ENCODE data around the gene TSNAX.

The TSNAX gene

DNA sequence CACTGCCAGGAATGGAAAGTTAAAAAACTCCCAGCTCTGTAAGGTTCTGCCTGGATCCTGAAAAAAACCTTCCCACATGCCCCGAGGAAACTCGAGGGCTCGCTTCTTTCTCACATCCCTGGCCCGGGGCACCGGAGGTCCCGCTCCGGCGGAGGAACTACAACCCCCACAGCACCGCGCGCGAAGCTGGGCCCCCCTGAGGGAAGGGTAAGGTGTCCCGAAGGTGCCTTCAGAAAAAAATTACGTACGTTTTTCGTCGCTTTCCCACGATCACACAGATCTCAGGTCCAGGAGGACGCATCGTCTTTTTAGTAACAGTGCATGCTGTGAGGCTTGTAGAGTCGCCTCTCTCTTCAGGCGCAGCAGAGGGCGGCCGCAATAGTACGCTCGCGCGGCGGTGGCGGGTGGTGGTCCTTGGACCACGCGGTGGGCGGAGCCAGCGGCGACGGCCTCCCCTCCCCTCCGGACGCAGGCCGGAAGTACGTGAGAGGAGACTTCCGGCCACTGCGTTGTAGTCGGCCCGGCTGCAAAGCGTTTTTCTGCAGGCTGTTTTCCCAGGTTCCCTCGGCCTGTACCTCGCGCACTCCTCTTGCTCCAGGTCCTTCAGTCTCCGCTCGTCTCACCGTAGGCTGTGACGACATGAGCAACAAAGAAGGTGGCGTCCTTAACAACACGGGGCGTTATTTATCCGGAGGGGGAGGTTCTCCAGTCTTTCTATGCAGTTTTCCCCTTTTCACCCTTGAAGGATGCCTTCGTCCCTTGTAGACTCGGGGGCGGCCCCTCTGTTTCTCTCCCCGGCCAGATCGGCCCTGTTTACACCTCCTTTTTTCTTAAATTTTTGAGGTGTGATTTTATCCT is at the start of gene TSNAX:
Gene TSNAX (plus strand): TSS at position 498 of the 858 bp plus-strand sequence. CDS start 142 bp downstream, at position 640.
- no peaks in the 10 kb centered on the region for H3K9me3 ChIP-seq (ENCODE audit: control insufficient read depth in 1 of 2, low read length in 2 of 2)
- peak within 1 kb of the TSS; percentile 87 to 99 for H3K4me3 ChIP-seq (ENCODE audit: low read depth in 1 of 2, low read length in 2 of 2)
- H3K27me3 ChIP-seq (ENCODE audit: low read depth, low read length), result no peaks in the 10 kb centered on the region
- no peaks in the 10 kb centered on the region for H3K36me3 ChIP-seq (ENCODE audit: control insufficient read depth in 1 of 2, insufficient read depth in 2 of 2, low read length in 2 of 2)
- H3K27ac ChIP-seq (ENCODE audit: low read length), result peak within 1 kb of the TSS; percentile 97
- peaks cover 15 to 32% of the 10 kb centered on the region in 2 donors for H3K4me1 ChIP-seq (ENCODE audit: control insufficient read depth in 1 of 2, insufficient read depth in 2 of 2, low read length in 2 of 2)

GRCh38 chr1:231478811-231479210 is 49.7 kb upstream of the TSNAX start:
- Histone ChIP-seq H3K36me3 (ENCODE audit: control insufficient read depth in 1 of 2, insufficient read depth in 2 of 2, low read length in 2 of 2) (no peaks in the 10 kb centered on the region), H3K9me3 (ENCODE audit: control insufficient read depth in 1 of 2, low read length in 2 of 2) (peaks cover 0 to 2% of the 10 kb centered on the region in 2 donors), H3K4me1 (ENCODE audit: control insufficient read depth in 1 of 2, insufficient read depth in 2 of 2, low read length in 2 of 2) (no peaks in the 10 kb centered on the region), H3K4me3 (ENCODE audit: low read depth in 1 of 2, low read length in 2 of 2) (no peak overlapping the region), H3K27me3 (ENCODE audit: low read depth, low read length) (no peaks in the 10 kb centered on the region), H3K27ac (ENCODE audit: low read length) (no peak overlapping the region)

GRCh38 chr1:231480008-231480407 is 48.5 kb upstream of the TSNAX start:
- peaks cover 0 to 2% of the 10 kb centered on the region in 2 donors for H3K9me3 ChIP-seq (ENCODE audit: control insufficient read depth in 1 of 2, low read length in 2 of 2)
- H3K4me1 ChIP-seq (ENCODE audit: control insufficient read depth in 1 of 2, insufficient read depth in 2 of 2, low read length in 2 of 2), result no peaks in the 10 kb centered on the region
- no peaks in the 10 kb centered on the region for H3K27me3 ChIP-seq (ENCODE audit: low read depth, low read length)
- no peak overlapping the region for H3K27ac ChIP-seq (ENCODE audit: low read length)
- H3K36me3 ChIP-seq (ENCODE audit: control insufficient read depth in 1 of 2, insufficient read depth in 2 of 2, low read length in 2 of 2), result no peaks in the 10 kb centered on the region
- no peak overlapping the region for H3K4me3 ChIP-seq (ENCODE audit: low read depth in 1 of 2, low read length in 2 of 2)

GRCh38 chr1:231481289-231481688 is 47.2 kb upstream of the TSNAX start:
- H3K36me3 ChIP-seq (ENCODE audit: control insufficient read depth in 1 of 2, insufficient read depth in 2 of 2, low read length in 2 of 2), result no peaks in the 10 kb centered on the region
- H3K4me3 ChIP-seq (ENCODE audit: low read depth in 1 of 2, low read length in 2 of 2), result no peak overlapping the region
- H3K4me1 ChIP-seq (ENCODE audit: control insufficient read depth in 1 of 2, insufficient read depth in 2 of 2, low read length in 2 of 2), result no peaks in the 10 kb centered on the region
- no peak overlapping the region for H3K27ac ChIP-seq (ENCODE audit: low read length)
- H3K9me3 ChIP-seq (ENCODE audit: control insufficient read depth in 1 of 2, low read length in 2 of 2), result peaks cover 0 to 2% of the 10 kb centered on the region in 2 donors
- no peaks in the 10 kb centered on the region for H3K27me3 ChIP-seq (ENCODE audit: low read depth, low read length)

- H3K4me1 ChIP-seq (ENCODE audit: control insufficient read depth in 1 of 2, insufficient read depth in 2 of 2, low read length in 2 of 2), result no peaks in the 10 kb centered on the region
- H3K27me3 ChIP-seq (ENCODE audit: low read depth, low read length), result no peaks in the 10 kb centered on the region
- no peaks in the 10 kb centered on the region for H3K36me3 ChIP-seq (ENCODE audit: control insufficient read depth in 1 of 2, insufficient read depth in 2 of 2, low read length in 2 of 2)
- H3K4me3 ChIP-seq (ENCODE audit: low read depth in 1 of 2, low read length in 2 of 2), result no peak overlapping the region
- no peaks in the 10 kb centered on the region for H3K9me3 ChIP-seq (ENCODE audit: control insufficient read depth in 1 of 2, low read length in 2 of 2)
- H3K27ac ChIP-seq (ENCODE audit: low read length), result no peak overlapping the region
Observed at GRCh38 chr1:231485029-231485784, 43.3 kb upstream of the TSNAX start.

GRCh38 chr1:231487019-231487418 is 41.5 kb upstream of the TSNAX start:
- H3K27ac ChIP-seq (ENCODE audit: low read length), result no peak overlapping the region
- H3K36me3 ChIP-seq (ENCODE audit: control insufficient read depth in 1 of 2, insufficient read depth in 2 of 2, low read length in 2 of 2), result no peaks in the 10 kb centered on the region
- no peaks in the 10 kb centered on the region for H3K9me3 ChIP-seq (ENCODE audit: control insufficient read depth in 1 of 2, low read length in 2 of 2)
- H3K4me1 ChIP-seq (ENCODE audit: control insufficient read depth in 1 of 2, insufficient read depth in 2 of 2, low read length in 2 of 2), result no peaks in the 10 kb centered on the region
- H3K4me3 ChIP-seq (ENCODE audit: low read depth in 1 of 2, low read length in 2 of 2), result no peak overlapping the region
- no peaks in the 10 kb centered on the region for H3K27me3 ChIP-seq (ENCODE audit: low read depth, low read length)

GRCh38 chr1:231487910-231488309 is 40.6 kb upstream of the TSNAX start:
- no peak overlapping the region for H3K27ac ChIP-seq (ENCODE audit: low read length)
- H3K27me3 ChIP-seq (ENCODE audit: low read depth, low read length), result no peaks in the 10 kb centered on the region
- no peaks in the 10 kb centered on the region for H3K9me3 ChIP-seq (ENCODE audit: control insufficient read depth in 1 of 2, low read length in 2 of 2)
- no peaks in the 10 kb centered on the region for H3K36me3 ChIP-seq (ENCODE audit: control insufficient read depth in 1 of 2, insufficient read depth in 2 of 2, low read length in 2 of 2)
- H3K4me3 ChIP-seq (ENCODE audit: low read depth in 1 of 2, low read length in 2 of 2), result no peak overlapping the region
- H3K4me1 ChIP-seq (ENCODE audit: control insufficient read depth in 1 of 2, insufficient read depth in 2 of 2, low read length in 2 of 2), result no peaks in the 10 kb centered on the region

- H3K9me3 ChIP-seq (ENCODE audit: control insufficient read depth in 1 of 2, low read length in 2 of 2), result no peaks in the 10 kb centered on the region
Observed at GRCh38 chr1:231493421-231494185, 34.9 kb upstream of the TSNAX start.

DNA sequence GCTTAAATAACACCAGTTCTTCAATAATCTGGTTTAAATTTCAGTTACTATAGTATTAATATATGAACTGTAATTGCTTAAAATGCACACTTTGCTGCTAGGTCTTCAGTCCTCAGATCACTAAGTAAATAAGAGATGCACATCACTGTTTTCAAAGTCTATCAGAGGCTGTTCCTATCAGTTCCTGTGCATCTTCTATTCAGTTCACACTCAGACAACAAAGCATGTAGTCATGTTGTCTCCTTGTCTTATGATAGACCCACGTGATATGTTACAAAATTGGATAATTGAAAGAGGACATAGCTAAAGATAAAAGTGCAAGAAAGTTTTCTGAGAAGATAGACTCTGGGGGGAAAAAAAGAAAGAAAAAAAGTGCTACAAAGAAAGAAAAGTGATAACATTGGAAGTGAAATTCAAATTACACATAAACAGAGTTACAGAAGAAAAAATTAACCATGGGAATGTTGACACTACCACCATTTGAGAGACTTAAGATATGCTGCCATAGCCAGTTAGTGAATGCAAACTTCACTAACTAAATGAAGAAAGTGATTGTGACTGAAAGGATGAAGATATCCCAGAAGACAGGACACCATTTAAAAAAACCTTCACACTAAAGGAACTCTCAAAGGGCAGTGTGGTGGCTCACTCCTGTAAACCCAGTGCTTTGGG is 33.9 kb upstream of the TSNAX start:
- Histone ChIP-seq H3K4me1 (ENCODE audit: control insufficient read depth in 1 of 2, insufficient read depth in 2 of 2, low read length in 2 of 2) (no peaks in the 10 kb centered on the region), H3K36me3 (ENCODE audit: control insufficient read depth in 1 of 2, insufficient read depth in 2 of 2, low read length in 2 of 2) (no peaks in the 10 kb centered on the region), H3K27ac (ENCODE audit: low read length) (no peak overlapping the region), H3K4me3 (ENCODE audit: low read depth in 1 of 2, low read length in 2 of 2) (no peak overlapping the region), H3K27me3 (ENCODE audit: low read depth, low read length) (no peaks in the 10 kb centered on the region), H3K9me3 (ENCODE audit: control insufficient read depth in 1 of 2, low read length in 2 of 2) (peaks cover 0 to 7% of the 10 kb centered on the region in 2 donors)

More at GRCh38 chr1:231493421-231494185, 34.9 kb upstream of the TSNAX start:
- Histone ChIP-seq H3K36me3 (ENCODE audit: control insufficient read depth in 1 of 2, insufficient read depth in 2 of 2, low read length in 2 of 2) (no peaks in the 10 kb centered on the region), H3K27ac (ENCODE audit: low read length) (no peak overlapping the region), H3K4me3 (ENCODE audit: low read depth in 1 of 2, low read length in 2 of 2) (no peak overlapping the region), H3K4me1 (ENCODE audit: control insufficient read depth in 1 of 2, insufficient read depth in 2 of 2, low read length in 2 of 2) (no peaks in the 10 kb centered on the region), H3K27me3 (ENCODE audit: low read depth, low read length) (no peaks in the 10 kb centered on the region)

GRCh38 chr1:231497629-231498152 is 30.8 kb upstream of the TSNAX start:
- Histone ChIP-seq H3K27ac (ENCODE audit: low read length) (no peak overlapping the region), H3K4me1 (ENCODE audit: control insufficient read depth in 1 of 2, insufficient read depth in 2 of 2, low read length in 2 of 2) (no peaks in the 10 kb centered on the region), H3K4me3 (ENCODE audit: low read depth in 1 of 2, low read length in 2 of 2) (no peak overlapping the region), H3K36me3 (ENCODE audit: control insufficient read depth in 1 of 2, insufficient read depth in 2 of 2, low read length in 2 of 2) (no peaks in the 10 kb centered on the region), H3K27me3 (ENCODE audit: low read depth, low read length) (no peaks in the 10 kb centered on the region), H3K9me3 (ENCODE audit: control insufficient read depth in 1 of 2, low read length in 2 of 2) (peaks cover 0 to 10% of the 10 kb centered on the region in 2 donors)

Data from muscle layer of duodenum (tissue), 2 donors.